GM21367 (cell line): Measurements from ENCODE around the gene ROPN1L.
"Not testable (repeated sequence)": the region's sequence is repeated elsewhere in the genome, so short reads cannot be mapped to it uniquely, and the experiment has no call there.

Experiments used
- ATAC-seq: cut with Tn5 transposase; IDR thresholded peaks from one replicate; pipeline ENCODE4 v1.9.1; 2021; ENCODE audit not compliant: unreplicated experiment

Gene ROPN1L

DNA sequence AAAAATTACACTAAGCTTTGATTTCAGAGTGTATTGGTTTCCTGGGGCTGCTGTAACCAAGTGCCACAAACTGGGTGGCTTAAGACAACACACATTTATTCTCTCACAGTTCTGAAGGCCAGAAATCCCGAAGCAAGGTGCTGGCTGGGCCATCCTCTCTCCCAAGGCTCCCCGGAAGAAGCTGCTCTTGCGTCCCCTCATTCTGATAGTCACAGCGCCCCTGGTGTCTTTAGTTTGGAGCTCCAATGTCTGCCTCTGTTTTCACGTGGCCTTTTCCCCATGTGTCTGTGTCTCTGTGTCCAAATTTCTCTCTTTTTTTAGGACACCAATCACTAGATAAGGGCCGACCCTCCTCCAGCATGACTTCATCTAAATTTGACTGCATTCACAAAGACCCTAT lies 56.7 kb downstream of the ROPN1L start:
- ATAC-seq = no peak

- ATAC-seq = no peak
These were observed 57.4 kb downstream of the ROPN1L start for GRCh38 chr5:10499066-10499465.

GRCh38 chr5:10499776-10500175 lies 58.1 kb downstream of the ROPN1L start:
- no peak for ATAC-seq

- ATAC-seq = no peak
These were observed 59.0 kb downstream of the ROPN1L start for GRCh38 chr5:10500669-10501068.

GRCh38 chr5:10501554-10502075 lies 59.9 kb downstream of the ROPN1L start:
- ATAC-seq = no peak

- no peak for ATAC-seq
These were observed 60.5 kb downstream of the ROPN1L start for GRCh38 chr5:10502130-10502529.

GRCh38 chr5:10502578-10502977 lies 60.9 kb downstream of the ROPN1L start:
- ATAC-seq = no peak

- ATAC-seq = no peak
These were observed 61.6 kb downstream of the ROPN1L start for GRCh38 chr5:10503321-10503720.

DNA sequence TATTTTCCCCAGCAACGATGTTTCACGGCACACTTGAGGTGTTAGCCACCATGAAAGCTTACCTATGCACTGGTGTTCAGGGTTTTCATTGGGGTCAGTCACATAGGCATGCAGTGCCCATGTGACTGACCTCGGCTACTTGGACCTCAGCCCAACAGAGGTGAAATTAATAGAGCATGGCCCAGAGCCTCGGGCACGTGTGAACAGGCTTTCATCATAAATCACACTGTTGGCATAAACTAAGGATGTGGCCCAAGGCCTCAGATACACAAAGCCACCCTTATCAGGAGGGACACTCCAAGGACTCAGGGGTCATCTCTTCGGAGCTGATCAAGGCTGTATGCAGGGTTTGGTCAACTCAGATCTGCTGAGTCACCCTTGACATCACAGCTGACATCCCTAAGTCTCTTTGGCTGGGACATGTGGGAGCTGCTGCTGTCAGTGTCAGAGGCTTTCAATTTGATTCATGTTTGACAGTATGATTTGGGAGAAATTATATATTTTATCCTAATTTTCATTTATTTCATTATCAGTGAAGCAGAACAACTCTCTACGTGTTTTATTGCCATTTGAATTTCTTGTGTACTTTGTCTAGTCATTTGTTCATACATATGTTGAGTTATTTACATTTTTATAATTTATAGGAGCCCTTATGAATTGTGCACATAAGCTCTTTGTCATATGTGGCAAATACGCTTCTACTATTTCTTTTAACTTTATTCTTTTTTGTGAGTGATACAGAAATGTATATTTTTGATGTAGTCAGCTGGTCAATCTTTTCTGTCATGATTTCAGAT lies 62.5 kb downstream of the ROPN1L start:
- no peak for ATAC-seq

- peak; percentile 78 for ATAC-seq
These were observed 63.9 kb downstream of the ROPN1L start for GRCh38 chr5:10505517-10506095.

DNA sequence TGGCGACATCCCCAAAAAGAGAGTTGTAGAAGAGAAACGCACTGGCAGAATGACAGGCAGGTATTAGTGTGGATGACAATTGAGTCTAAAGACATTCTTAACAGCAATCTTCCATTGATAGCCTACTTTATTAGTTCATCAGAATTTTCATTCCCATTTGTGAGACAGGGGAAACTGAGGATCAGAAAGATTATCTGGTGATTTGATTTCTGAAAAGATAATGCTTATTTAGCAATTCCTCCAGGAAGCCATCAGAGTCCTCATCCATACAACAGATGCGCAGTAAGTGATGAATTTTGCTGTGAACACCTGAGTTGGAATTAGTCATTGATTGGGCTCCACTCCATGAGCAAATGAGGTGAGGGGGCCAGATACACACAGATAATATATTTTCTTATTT lies 64.9 kb downstream of the ROPN1L start:
- no peak for ATAC-seq

GRCh38 chr5:10507575-10508096 lies 66.0 kb downstream of the ROPN1L start:
- no peak for ATAC-seq

- ATAC-seq = no peak
These were observed 67.9 kb downstream of the ROPN1L start for GRCh38 chr5:10509575-10509974.

DNA sequence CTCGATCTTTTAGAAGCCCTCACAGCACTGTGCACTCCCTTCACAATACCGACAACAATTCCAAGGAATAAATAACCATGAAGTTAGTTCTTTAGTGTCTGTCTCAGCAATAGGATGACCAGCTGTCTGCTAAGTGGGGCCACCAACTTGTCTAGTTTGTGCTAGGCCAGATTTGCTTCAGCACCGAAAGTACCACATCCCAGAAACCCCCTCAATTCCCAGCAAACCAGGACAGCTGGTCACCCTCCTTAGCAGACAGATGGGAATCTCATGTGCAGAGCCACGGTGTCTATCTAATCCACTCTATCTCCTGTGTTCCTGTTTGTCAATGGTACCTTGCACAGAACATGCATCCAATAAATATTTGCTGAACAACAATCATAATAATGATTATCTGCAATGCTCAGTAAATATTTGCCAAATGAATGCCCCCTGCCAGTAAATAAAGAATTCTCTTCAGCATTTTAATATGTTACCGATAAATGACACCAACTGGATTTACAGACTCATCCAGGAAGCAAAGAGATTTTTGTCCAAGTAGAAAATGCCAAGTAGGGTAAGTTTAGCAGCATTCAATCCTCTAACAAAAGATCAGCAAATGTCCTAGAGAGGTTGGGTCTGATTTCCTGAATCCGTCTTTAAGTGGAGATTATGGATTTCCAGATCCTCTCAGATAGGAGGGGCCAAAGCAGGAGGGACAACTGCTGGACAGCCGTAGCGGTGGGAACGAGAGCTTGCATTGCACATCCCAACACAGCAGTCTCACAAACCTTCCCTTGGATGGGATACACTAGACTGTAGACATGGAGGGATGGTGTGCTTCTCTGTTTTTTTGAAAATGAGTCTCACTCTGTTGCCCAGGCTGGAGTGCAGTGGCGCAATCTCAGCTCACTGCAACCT lies 70.3 kb downstream of the ROPN1L start:
- ATAC-seq = no peak

GRCh38 chr5:10513501-10514442 lies 72.1 kb downstream of the ROPN1L start:
- no peak for ATAC-seq

DNA sequence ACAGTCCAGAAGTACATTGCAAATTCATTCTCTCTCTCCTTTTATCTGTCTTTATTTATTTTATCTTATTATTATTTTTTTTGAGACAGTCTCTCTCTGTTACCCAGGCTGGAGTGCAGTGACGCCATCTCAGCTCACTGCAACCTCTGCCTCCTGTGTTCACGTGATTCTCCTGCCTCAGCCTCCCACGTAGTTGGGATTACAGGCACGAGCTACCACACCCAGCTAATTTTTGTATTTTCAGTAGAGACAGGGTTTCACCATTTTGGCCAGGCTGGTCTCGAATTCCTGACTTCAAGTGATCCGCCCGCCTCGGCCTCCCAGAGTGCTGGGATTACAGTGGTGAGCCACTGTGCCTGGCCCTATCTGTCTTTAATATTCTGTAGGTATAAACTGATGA lies 72.9 kb downstream of the ROPN1L start:
- not testable (repeated sequence) for ATAC-seq
